ENCODE measurements around the gene COPS7A. TPM values are rescaled to one million over a fixed set of nuclear protein-coding genes. Genes with fewer than 3 reads are reported as not detected.
"Not testable (repeated sequence)": the region's sequence is repeated elsewhere in the genome, so short reads cannot be mapped to it uniquely, and the experiment has no call there.

Gene COPS7A
- polyA plus RNA-seq, 6 donors from 2014 or later: 26.4 to 43.9 (median 34.4) TPM

GRCh38 chr12:6743300-6743699, 19.5 kb downstream of the COPS7A start:
- Mint-ChIP-seq H3K36me3 (peaks cover 5 to 14% of the 10 kb centered on the region in 2 donors), H3K27ac (peak overlapping the region in 1 of 6 donors; percentile 60), H3K4me1 (peaks cover 16 to 23% (median 22%) of the 10 kb centered on the region in 3 donors), H3K4me3 (peak overlapping the region in 1 of 8 donors; percentile 50)
- DNase-seq; H3K9me3 Mint-ChIP-seq; H3K27me3 Mint-ChIP-seq; ATAC-seq (ENCODE audit: low read depth in 2 of 2): not testable (repeated sequence)

GRCh38 chr12:6745741-6746525, 22.1 kb downstream of the COPS7A start:
- DNase-seq (peak; percentile 63), ATAC-seq (ENCODE audit: low read depth in 2 of 2) (peak; percentile 100)
- H3K4me1 Mint-ChIP-seq: peaks cover 20 to 25% (median 23%) of the 10 kb centered on the region in 3 donors
- peak overlapping the region; percentile 74 to 97 (median 96) for H3K27ac Mint-ChIP-seq
- H3K9me3 Mint-ChIP-seq: peaks cover 0 to 3% (median 0%) of the 10 kb centered on the region in 7 donors
- H3K36me3 Mint-ChIP-seq: peaks cover 5 to 32% of the 10 kb centered on the region in 2 donors
- H3K27me3 Mint-ChIP-seq: no peaks in the 10 kb centered on the region
- peak overlapping the region; percentile 23 to 85 (median 52) for H3K4me3 Mint-ChIP-seq

GRCh38 chr12:6747216-6747615, 23.4 kb downstream of the COPS7A start:
- Mint-ChIP-seq H3K27me3 (no peaks in the 10 kb centered on the region), H3K4me3 (peak overlapping the region in 2 of 8 donors; percentile 6 to 24), H3K36me3 (peaks cover 5 to 35% of the 10 kb centered on the region in 2 donors), H3K4me1 (peaks cover 27 to 35% (median 31%) of the 10 kb centered on the region in 3 donors), H3K27ac (peak overlapping the region in 3 of 6 donors; percentile 54 to 81 (median 70)), H3K9me3 (peaks cover 0 to 3% (median 0%) of the 10 kb centered on the region in 7 donors)
- no peak for ATAC-seq (ENCODE audit: low read depth in 2 of 2)
- no peak for DNase-seq

- H3K27me3 Mint-ChIP-seq: no peaks in the 10 kb centered on the region
- H3K36me3 Mint-ChIP-seq: peaks cover 5 to 35% of the 10 kb centered on the region in 2 donors
- ATAC-seq (ENCODE audit: low read depth in 2 of 2) (no peak), DNase-seq (no peak)
- no peaks in the 10 kb centered on the region for H3K9me3 Mint-ChIP-seq
- peaks cover 34 to 47% (median 44%) of the 10 kb centered on the region in 3 donors for H3K4me1 Mint-ChIP-seq
- peak overlapping the region in 1 of 6 donors; percentile 67 for H3K27ac Mint-ChIP-seq
- peak overlapping the region in 2 of 8 donors; percentile 12 to 33 for H3K4me3 Mint-ChIP-seq
Observed at GRCh38 chr12:6748761-6749160, 24.9 kb downstream of the COPS7A start.

- Mint-ChIP-seq H3K27me3 (no peaks in the 10 kb centered on the region), H3K9me3 (no peaks in the 10 kb centered on the region), H3K36me3 (peaks cover 5 to 35% of the 10 kb centered on the region in 2 donors), H3K27ac (peak overlapping the region in 2 of 6 donors; percentile 53 to 83), H3K4me3 (peak overlapping the region in 2 of 8 donors; percentile 29 to 99), H3K4me1 (peaks cover 27 to 42% (median 40%) of the 10 kb centered on the region in 3 donors)
- DNase-seq (no peak), ATAC-seq (ENCODE audit: low read depth in 2 of 2) (no peak)
Observed at GRCh38 chr12:6750506-6750905, 26.7 kb downstream of the COPS7A start.

GRCh38 chr12:6751767-6752166, 27.9 kb downstream of the COPS7A start:
- Mint-ChIP-seq H3K36me3 (peaks cover 5 to 35% of the 10 kb centered on the region in 2 donors), H3K27ac (peak overlapping the region; percentile 27 to 100 (median 72)), H3K4me3 (peak overlapping the region; percentile 93 to 99 (median 96)), H3K4me1 (peaks cover 20 to 34% (median 29%) of the 10 kb centered on the region in 3 donors), H3K9me3 (no peaks in the 10 kb centered on the region), H3K27me3 (peaks cover 0 to 1% (median 0%) of the 10 kb centered on the region in 3 donors)
- DNase-seq (no peak), ATAC-seq (ENCODE audit: low read depth in 2 of 2) (no peak)

- peak; percentile 0 for ATAC-seq (ENCODE audit: low read depth in 2 of 2)
- DNase-seq: no peak
- Mint-ChIP-seq H3K4me1 (peaks cover 20 to 34% (median 25%) of the 10 kb centered on the region in 3 donors), H3K27ac (peak overlapping the region; percentile 39 to 100 (median 96)), H3K4me3 (peak overlapping the region; percentile 93 to 99 (median 96)), H3K36me3 (peaks cover 2 to 31% of the 10 kb centered on the region in 2 donors), H3K27me3 (peaks cover 0 to 7% (median 5%) of the 10 kb centered on the region in 3 donors), H3K9me3 (no peaks in the 10 kb centered on the region)
Observed at GRCh38 chr12:6752167-6752920, 28.5 kb downstream of the COPS7A start.

- H3K9me3 Mint-ChIP-seq: no peaks in the 10 kb centered on the region
- ATAC-seq (ENCODE audit: low read depth in 2 of 2): peak; percentile 87 to 92
- peak within 1 kb of the TSS; percentile 93 to 99 (median 96) for H3K4me3 Mint-ChIP-seq
- H3K27me3 Mint-ChIP-seq: peaks cover 0 to 9% (median 7%) of the 10 kb centered on the region in 3 donors
- H3K27ac Mint-ChIP-seq: peak within 1 kb of the TSS; percentile 98 to 100 (median 99)
- peak; percentile 97 for DNase-seq
- peaks cover 23 to 34% (median 25%) of the 10 kb centered on the region in 3 donors for H3K4me1 Mint-ChIP-seq
- H3K36me3 Mint-ChIP-seq: peaks cover 0 to 23% of the 10 kb centered on the region in 2 donors
Observed at GRCh38 chr12:6752921-6753771, 29.3 kb downstream of the COPS7A start, which contains the start of gene MLF2. MLF2 (minus strand) TSS chr12:6753141; CDS start chr12:6752334, 807 bp downstream.

GRCh38 chr12:6753772-6754356, 30.0 kb downstream of the COPS7A start:
- no peak for DNase-seq
- H3K36me3 Mint-ChIP-seq: peaks cover 0 to 16% of the 10 kb centered on the region in 2 donors
- H3K9me3 Mint-ChIP-seq: no peaks in the 10 kb centered on the region
- ATAC-seq (ENCODE audit: low read depth in 2 of 2): no peak
- H3K27ac Mint-ChIP-seq: peak overlapping the region; percentile 98 to 100 (median 99)
- H3K4me1 Mint-ChIP-seq: peaks cover 25 to 40% (median 28%) of the 10 kb centered on the region in 3 donors
- H3K4me3 Mint-ChIP-seq: peak overlapping the region; percentile 93 to 99 (median 96)
- peaks cover 0 to 9% (median 7%) of the 10 kb centered on the region in 3 donors for H3K27me3 Mint-ChIP-seq

- Mint-ChIP-seq H3K27me3 (peaks cover 0 to 9% (median 7%) of the 10 kb centered on the region in 3 donors), H3K36me3 (peaks cover 0 to 11% of the 10 kb centered on the region in 2 donors), H3K4me1 (peaks cover 25 to 42% (median 28%) of the 10 kb centered on the region in 3 donors), H3K27ac (peak overlapping the region in 2 of 6 donors; percentile 62 to 71), H3K9me3 (no peaks in the 10 kb centered on the region), H3K4me3 (peak overlapping the region in 5 of 8 donors; percentile 9 to 99 (median 27))
- ATAC-seq (ENCODE audit: low read depth in 2 of 2) (no peak), DNase-seq (no peak)
Observed at GRCh38 chr12:6754411-6754810, 30.6 kb downstream of the COPS7A start.

GRCh38 chr12:6757028-6757690, 33.3 kb downstream of the COPS7A start:
- no peaks in the 10 kb centered on the region for H3K36me3 Mint-ChIP-seq
- H3K27ac Mint-ChIP-seq: peak overlapping the region in 1 of 6 donors; percentile 16
- H3K9me3 Mint-ChIP-seq: no peaks in the 10 kb centered on the region
- peak overlapping the region in 1 of 8 donors; percentile 60 for H3K4me3 Mint-ChIP-seq
- DNase-seq: no peak
- peaks cover 9 to 13% (median 10%) of the 10 kb centered on the region in 3 donors for H3K27me3 Mint-ChIP-seq
- no peak for ATAC-seq (ENCODE audit: low read depth in 2 of 2)
- H3K4me1 Mint-ChIP-seq: peaks cover 12 to 27% (median 25%) of the 10 kb centered on the region in 3 donors

Measured in naive B cell (primary cell).